GM10847 (cell line): ENCODE data around the gene BCOR.

ENCODE experiments used
- POLR2A ChIP-seq: IDR thresholded peaks from 2 replicates; pipeline ENCODE4 v1.6.1; 2011; ENCODE audit not compliant: insufficient read length; ENCODE audit errors: extremely low read depth

BCOR gene

DNA sequence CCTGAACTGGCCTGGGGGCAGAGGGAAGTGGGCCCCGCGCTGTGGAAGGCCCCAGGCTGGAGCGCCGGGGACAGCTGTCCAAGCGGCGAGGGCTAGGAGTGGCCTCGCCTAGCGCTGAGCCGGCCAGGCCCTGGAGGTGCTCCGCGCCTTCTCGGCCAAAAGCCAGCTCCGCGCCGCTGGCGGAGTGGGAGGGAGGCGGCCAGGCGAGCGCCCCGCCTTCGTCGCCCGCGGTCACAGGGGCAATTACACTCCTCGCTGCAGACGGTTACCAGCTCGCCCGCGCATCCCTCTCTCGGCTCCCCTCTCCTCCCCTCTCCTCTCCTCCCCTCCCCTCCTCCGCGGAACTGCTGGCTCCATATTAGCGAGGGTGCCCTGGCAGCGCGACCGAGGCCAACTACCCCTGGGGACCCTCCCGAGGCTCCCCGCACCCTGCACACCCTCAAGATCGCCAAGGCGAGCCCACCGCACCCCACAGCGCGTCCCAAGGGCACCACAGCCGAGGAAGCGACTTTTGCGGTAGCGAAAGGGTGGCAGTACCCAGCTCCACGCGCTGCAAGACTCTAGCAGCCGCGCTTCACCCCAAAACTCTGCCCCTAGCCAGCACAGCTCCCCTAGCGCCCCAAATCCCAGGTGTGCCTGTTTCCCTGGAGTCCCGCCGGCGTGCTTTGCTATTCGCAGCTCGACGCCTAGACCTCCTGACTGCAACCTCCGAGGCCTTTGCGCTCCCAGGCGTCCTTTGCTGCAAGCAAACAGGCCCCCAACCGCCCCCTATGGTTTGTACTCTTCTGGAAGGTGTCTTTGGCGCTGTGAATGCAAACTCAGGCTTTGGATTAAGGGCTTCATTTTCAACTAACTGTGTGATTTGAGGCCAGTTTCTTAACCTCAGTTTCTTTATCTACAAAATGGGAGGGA lies 91.4 kb downstream of the BCOR start:
- no peak for TF ChIP-seq POLR2A

DNA sequence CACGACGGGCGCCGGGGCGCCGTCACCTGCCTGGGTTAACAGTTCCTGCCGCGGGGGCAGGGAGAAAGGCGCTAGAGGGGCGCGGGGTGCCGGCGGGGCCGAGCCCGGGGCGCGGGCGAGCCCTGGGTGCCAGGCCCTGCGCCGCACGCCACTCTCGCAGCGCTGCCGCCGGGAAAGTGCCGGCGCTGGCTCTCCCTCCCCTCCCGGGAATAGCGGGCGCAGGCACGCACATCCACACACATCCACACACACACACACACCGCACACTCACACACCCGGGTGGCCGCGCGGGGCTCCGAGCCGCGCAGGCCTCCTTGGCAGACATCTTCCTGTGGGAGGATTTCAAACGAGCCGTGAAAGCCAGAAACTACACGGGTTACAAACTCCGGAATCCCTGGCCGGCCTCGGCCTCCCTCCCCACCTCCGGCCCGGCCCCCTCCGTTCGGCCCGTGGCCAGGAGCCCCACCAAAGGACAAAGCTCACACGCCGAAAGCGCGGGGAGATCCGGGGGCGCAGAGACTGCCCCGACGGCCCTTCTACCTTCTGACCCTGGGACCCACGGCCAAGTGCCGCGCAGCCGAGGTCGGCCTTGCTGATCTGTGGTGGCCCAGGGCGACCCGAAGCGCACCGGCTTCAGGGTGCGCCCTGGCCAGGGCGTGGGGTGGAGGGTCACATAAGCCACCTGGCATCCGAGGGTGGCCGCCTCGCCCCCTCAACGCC lies 92.3 kb downstream of the BCOR start:
- no peak for TF ChIP-seq POLR2A

DNA sequence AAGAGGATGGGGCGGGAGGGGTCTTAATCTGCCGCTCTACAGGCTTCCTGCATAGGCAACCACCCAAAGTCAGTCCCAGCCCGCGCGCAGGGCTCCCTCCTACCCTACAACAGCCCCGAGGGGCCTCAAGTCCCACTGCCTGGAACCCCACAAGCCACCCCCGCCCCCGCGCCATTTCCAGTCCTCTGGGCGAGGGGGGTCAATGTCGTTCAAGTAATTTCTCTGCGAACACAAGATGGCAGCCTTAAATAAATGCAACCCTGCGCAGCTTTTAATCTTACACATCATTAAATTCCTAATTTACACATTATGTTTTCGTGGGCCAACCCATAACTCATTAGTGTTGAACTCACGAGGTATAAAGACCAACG lies 92.9 kb downstream of the BCOR start:
- TF ChIP-seq POLR2A = no peak

DNA sequence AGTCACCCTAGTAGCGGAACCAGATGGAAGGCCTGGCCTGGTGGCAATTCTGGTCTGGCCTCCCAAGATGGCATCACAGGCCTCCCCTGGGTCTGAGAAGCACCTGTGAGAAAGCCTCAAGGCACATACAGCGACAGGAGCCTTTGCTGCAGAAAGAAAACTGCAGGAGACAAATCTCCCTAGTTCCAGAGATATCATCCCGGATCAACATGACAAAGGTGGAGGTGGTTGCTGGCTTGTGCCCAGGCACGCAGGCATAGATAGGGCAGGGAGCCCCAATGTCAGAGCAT lies 93.6 kb downstream of the BCOR start:
- TF ChIP-seq POLR2A = no peak

DNA sequence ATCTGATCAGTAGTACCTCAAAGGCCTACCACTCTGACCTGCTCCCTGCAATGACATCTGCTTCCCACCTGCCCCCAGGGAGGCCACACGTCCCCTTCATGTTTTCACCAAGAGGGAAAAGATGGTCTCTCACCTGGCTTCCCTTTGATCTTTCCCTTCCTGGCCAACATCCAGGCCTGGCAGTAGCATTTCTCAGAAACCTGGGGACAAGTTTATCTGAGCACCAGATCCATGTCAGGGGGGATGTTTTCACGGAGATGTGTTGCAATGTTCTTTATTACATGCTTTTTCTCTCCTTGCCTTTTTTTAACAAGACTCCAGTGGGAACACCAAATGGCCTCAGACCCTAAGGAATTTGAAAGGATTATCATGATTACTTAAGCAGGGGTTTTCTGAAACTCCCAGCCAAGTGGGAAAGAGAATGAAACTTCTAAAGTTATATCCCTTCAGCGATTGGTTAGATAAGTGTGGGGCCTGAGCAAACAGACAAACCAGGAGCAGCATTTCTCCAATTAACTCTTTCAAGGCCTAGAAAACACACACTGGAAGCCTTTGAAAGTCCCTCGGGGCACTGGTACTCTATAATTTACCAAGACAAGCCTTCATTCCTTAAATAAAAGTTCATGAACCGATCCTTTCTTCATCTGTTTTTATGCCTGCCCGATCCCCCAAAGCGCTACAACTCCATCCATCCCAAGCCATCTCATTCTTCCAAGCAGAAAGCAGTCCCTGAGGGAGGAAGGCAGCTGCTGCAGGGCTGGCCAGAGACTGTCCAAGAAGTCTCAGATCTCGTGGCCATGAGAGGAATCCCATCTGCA lies 94.1 kb downstream of the BCOR start:
- TF ChIP-seq POLR2A = no peak

DNA sequence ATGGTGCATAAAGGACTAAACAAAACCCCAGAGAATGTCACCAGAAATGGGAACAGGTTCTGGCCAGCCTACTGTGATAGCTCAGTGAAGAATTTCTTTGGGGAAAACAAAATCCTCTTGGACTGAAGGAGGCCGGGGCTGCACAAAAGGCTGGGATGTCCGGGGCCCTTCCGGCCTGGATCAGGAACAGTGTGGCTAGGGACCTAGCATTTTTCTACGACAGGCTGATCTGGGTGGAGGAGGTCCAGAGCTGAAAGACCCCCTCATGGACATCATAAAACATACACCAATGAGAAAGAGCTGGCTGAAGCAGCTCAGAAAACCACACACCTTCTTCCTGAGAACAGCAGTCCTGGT lies 94.7 kb downstream of the BCOR start:
- no peak for TF ChIP-seq POLR2A
